OCI-LY3 (cell line): ENCODE results near the gene GNAI1.

Source experiments
- H2AFZ ChIP-seq: fragments of 200-600, 300-600 bp; shearing (Covaris generic); 2 replicates; pipeline ENCODE4 v1.6.0; 2014; ENCODE audit warnings: antibody characterized with exemption, low read depth, low read length
- H3K27ac ChIP-seq: fragments of 200-600, 300-600 bp; sonication (generic); 2 replicates; pipeline ENCODE4 v1.5.1; 2014; ENCODE audit warnings: mild to moderate bottlenecking, low read length, moderate library complexity, mixed read lengths
- H3K27me3 ChIP-seq: fragments of 200-600, 300-600 bp; sonication (generic); 2 replicates; pipeline ENCODE4 v1.6.1; 2014; ENCODE audit warnings: low read depth, low read length, mixed read lengths
- H3K36me3 ChIP-seq: fragments of 200-600, 300-600 bp; sonication (generic); replicated peaks from 2 replicates; pipeline ENCODE3; 2014; ENCODE audit warnings: low read depth, low read length, mixed read lengths
- H3K4me1 ChIP-seq: fragments of 300-600, 200-600 bp; sonication (generic); 2 replicates; pipeline ENCODE4 v1.6.1; 2014; ENCODE audit warnings: low read length, mixed read lengths
- H3K4me2 ChIP-seq: fragments of 200-600, 300-600 bp; sonication (generic); 2 replicates; pipeline ENCODE4 v1.6.1; 2014; ENCODE audit warnings: low read length, mixed read lengths
- H3K4me3 ChIP-seq: fragments of 300-600, 200-600 bp; sonication (generic); 2 replicates; pipeline ENCODE4 v1.5.1; 2014; ENCODE audit warnings: antibody characterized with exemption, mild to moderate bottlenecking, low read length, moderate library complexity
- H3K79me2 ChIP-seq: fragments of 300-600, 200-600 bp; shearing (Covaris generic); 2 replicates; pipeline ENCODE4 v1.6.1; 2014; ENCODE audit warnings: mild to moderate bottlenecking, low read length, mixed read lengths
- H3K9ac ChIP-seq: fragments of 300-600, 200-600 bp; shearing (Covaris generic); 2 replicates; pipeline ENCODE4 v1.6.0; 2014; ENCODE audit warnings: mild to moderate bottlenecking, low read length, moderate library complexity
- H3K9me3 ChIP-seq: fragments of 200-600, 300-600 bp; shearing (Covaris generic); 2 replicates; pipeline ENCODE4 v1.6.1; 2014; ENCODE audit warnings: low read length, mixed read lengths; ENCODE audit not compliant: insufficient read depth
- H4K20me1 ChIP-seq: fragments of 200-600, 300-600 bp; sonication (generic); 2 replicates; pipeline ENCODE4 v1.6.1; 2016; ENCODE audit warnings: low read length, mixed read lengths; ENCODE audit not compliant: insufficient read depth
- EZH2phosphoT487 ChIP-seq: fragments of 200-600 bp; shearing (Covaris generic); IDR thresholded peaks from 2 replicates; pipeline ENCODE4 v1.6.1; 2018; ENCODE audit warnings: antibody characterized with exemption, mixed run types, low read depth
- TF ChIP-seq, protein P1 (sequence below): fragments of 200-600, 300-600 bp; sonication (generic); IDR thresholded peaks from 2 replicates; pipeline ENCODE4 v1.5.1; 2014; ENCODE audit warnings: antibody characterized with exemption, low read length, low read depth

Gene GNAI1

DNA sequence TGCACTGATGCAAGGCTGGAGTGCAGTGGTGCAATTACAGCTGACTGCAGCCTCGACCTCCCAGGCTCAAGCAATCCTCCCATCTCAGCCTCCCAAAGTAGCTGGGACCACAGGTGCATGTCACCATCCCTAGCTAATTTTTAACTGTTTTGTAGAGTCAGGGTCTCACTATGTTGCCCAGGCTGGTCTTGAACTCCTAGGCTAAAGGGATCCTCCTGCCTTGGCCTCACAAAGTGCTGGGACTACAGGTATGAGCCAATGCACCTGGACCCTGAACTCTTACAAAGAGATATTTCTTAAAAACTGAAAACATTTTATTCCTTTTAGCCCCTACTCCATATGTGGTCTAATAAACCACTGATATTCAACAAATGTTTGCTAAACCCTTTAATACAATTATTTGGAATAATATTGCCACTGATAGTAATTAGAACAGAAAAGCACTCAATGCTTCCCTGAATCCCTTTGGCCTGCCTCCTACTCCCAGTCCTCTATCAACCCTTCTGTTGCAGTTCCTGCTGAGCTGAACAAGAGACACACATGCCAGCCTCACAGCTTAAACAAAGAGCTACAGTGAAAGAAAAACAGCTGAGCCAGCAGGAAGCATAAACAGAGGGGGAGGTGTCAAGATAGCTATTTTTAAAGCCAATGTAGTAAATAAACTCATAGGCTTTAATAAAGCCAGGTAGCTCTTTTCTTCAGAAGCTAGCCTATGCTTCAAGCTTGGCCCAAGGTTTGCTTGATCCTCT, 7.0 kb upstream of the GNAI1 start:
- Histone ChIP-seq H3K9ac (no peak overlapping the region), H3K79me2 (no peaks in the 10 kb centered on the region), H4K20me1 (no peaks in the 10 kb centered on the region), H3K27ac (no peak overlapping the region), H3K9me3 (0 out of 2 replicates have a peak, but pooled peaks cover 3% of the 10 kb centered on the region), H2AFZ (no peak overlapping the region), H3K4me2 (no peak overlapping the region), H3K4me1 (no peaks in the 10 kb centered on the region), H3K4me3 (no peak overlapping the region), H3K27me3 (no peaks in the 10 kb centered on the region), H3K36me3 (no peaks in the 10 kb centered on the region)
- TF ChIP-seq, protein P1, sequence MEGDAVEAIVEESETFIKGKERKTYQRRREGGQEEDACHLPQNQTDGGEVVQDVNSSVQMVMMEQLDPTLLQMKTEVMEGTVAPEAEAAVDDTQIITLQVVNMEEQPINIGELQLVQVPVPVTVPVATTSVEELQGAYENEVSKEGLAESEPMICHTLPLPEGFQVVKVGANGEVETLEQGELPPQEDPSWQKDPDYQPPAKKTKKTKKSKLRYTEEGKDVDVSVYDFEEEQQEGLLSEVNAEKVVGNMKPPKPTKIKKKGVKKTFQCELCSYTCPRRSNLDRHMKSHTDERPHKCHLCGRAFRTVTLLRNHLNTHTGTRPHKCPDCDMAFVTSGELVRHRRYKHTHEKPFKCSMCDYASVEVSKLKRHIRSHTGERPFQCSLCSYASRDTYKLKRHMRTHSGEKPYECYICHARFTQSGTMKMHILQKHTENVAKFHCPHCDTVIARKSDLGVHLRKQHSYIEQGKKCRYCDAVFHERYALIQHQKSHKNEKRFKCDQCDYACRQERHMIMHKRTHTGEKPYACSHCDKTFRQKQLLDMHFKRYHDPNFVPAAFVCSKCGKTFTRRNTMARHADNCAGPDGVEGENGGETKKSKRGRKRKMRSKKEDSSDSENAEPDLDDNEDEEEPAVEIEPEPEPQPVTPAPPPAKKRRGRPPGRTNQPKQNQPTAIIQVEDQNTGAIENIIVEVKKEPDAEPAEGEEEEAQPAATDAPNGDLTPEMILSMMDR, result no peak
- no peak for TF ChIP-seq EZH2phosphoT487

DNA sequence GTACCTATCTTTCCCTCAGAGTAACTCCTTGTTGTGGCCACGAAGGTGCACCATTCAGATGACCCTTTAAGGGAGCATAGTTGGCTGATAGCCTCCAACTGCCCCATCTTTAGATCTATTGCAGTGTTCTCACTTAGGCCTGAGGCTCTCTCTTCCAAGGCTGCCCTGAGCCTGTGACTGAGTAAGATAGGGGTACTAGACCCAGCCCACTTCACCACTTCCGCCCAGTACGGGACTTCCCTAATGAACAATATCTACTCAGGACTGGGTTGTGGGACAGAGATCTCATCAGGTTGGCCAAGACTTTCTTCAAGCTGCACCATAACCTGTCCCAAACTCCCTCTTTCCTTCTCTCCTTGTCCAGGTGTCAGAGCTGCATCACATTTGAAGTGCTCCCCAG, 5.7 kb upstream of the GNAI1 start:
- no peaks in the 10 kb centered on the region for H3K4me1 ChIP-seq
- H3K4me3 ChIP-seq, result no peak overlapping the region
- TF ChIP-seq, protein P1, result no peak
- no peak for TF ChIP-seq EZH2phosphoT487
- no peak overlapping the region for H2AFZ ChIP-seq
- no peaks in the 10 kb centered on the region for H3K36me3 ChIP-seq
- H3K27ac ChIP-seq, result no peak overlapping the region
- H3K9me3 ChIP-seq, result 0 out of 2 replicates have a peak, but pooled peaks cover 3% of the 10 kb centered on the region
- H4K20me1 ChIP-seq, result no peaks in the 10 kb centered on the region
- H3K27me3 ChIP-seq, result no peaks in the 10 kb centered on the region
- no peaks in the 10 kb centered on the region for H3K79me2 ChIP-seq
- H3K9ac ChIP-seq, result no peak overlapping the region
- H3K4me2 ChIP-seq, result no peak overlapping the region

DNA sequence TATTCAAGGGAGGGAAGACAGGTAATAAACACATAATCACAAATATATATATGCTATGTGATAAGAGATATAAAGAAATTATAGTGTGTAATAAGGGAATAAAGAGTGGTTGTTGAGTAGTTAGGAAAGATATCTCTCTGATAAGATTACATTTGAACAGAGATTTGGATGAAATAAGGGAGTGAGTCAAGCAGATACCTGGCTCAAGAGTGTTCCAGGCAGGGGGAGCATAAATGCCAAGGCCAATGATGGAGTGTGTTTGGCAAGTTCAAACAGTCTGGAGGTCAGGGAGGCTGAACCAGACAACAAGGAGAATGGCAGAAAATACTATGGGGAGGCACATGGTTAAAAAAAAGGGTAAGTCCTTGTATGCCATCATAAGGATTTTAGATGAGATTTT, 4.8 kb upstream of the GNAI1 start:
- Histone ChIP-seq H3K9ac (no peak overlapping the region), H3K36me3 (no peaks in the 10 kb centered on the region), H3K4me1 (no peaks in the 10 kb centered on the region), H2AFZ (no peak overlapping the region), H3K27ac (no peak overlapping the region), H3K4me2 (no peak overlapping the region), H4K20me1 (no peaks in the 10 kb centered on the region), H3K79me2 (no peaks in the 10 kb centered on the region), H3K4me3 (no peak overlapping the region), H3K27me3 (no peaks in the 10 kb centered on the region), H3K9me3 (0 out of 2 replicates have a peak, but pooled peaks cover 3% of the 10 kb centered on the region)
- TF ChIP-seq, protein P1, result no peak
- TF ChIP-seq EZH2phosphoT487, result no peak

DNA sequence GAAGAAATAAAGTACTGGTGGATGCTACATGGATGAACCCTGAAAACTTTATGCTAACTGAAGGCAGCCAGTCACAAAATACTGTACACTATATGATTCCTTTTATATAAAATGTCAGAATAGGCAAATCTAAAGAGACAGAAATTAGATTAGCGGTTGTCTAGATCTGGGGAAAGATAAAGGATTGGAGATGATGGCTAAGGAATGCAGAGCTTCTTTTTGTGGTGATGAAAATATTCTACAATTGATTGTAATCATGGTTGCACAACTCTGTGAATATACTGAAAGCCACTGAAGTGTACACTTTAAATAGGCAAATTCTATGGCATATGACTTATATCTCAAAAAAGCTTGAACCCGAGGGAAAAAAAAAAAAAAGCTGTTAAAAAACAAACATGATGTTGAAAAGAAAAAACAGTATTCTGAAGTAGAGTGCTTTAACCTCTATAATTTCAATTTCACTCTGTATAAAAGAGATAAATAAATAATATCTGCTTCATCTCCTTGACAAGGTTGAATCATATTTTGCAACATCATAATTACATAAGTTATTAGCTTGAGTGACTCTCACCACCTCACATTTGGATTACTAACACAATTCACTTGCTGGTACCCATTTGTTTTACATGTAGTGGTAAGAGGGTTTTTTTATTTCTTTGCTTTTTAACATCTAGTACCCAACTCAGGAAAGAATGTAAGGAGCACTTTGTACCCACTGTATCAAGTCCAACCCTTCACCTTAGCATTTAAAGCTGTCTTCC, 2.8 kb upstream of the GNAI1 start:
- Histone ChIP-seq H3K4me1 (peaks cover 12% of the 10 kb centered on the region), H3K4me2 (no peak overlapping the region), H3K27ac (no peak overlapping the region), H3K9ac (no peak overlapping the region), H3K36me3 (no peaks in the 10 kb centered on the region), H2AFZ (no peak overlapping the region), H3K79me2 (no peaks in the 10 kb centered on the region), H3K9me3 (0 out of 2 replicates have a peak, but pooled peaks cover 3% of the 10 kb centered on the region), H3K4me3 (no peak overlapping the region), H4K20me1 (no peaks in the 10 kb centered on the region), H3K27me3 (no peaks in the 10 kb centered on the region)
- no peak for TF ChIP-seq EZH2phosphoT487
- TF ChIP-seq, protein P1, result no peak
